Spleen (tissue), 11 donors: ENCODE results near the gene PSMG1. TPM values are rescaled to one million over a fixed set of nuclear protein-coding genes. Genes with fewer than 3 reads are reported as not detected.

Experiments used
- DNase-seq: peaks from one replicate; pipeline ENCODE4 v3.0.0-alpha.2; 2020
- H3K27ac ChIP-seq, 8 donors: fragments of 200-600 bp; sonication (generic) in 7 of 8; 1 replicate in 4 of 8; 2 replicates in 4 of 8; pipeline versions ENCODE4 v1.5.0 to v1.8.0; 2016 to 2021; ENCODE audit warnings: inconsistent platforms in 4 of 8, mild to moderate bottlenecking in 4 of 8, moderate library complexity in 1 of 8
- H3K27me3 ChIP-seq, 7 donors: fragments of 200-600 bp; sonication (generic) in 6 of 7; replicated peaks in 1 of 7; 1 replicate in 4 of 7; 2 replicates in 3 of 7; pipeline versions ENCODE4 v1.5.0 to v1.8.0; 2016 to 2021; ENCODE audit warnings: inconsistent platforms in 3 of 7, mild to moderate bottlenecking in 1 of 7
- H3K36me3 ChIP-seq, 6 donors: fragments of 200-600 bp; sonication (generic) in 5 of 6; 1 replicate in 4 of 6; 2 replicates in 2 of 6; pipeline versions ENCODE4 v1.5.0 to v1.8.0; 2016 to 2021; ENCODE audit warnings: inconsistent platforms in 2 of 6
- H3K4me1 ChIP-seq, 6 donors: fragments of 200-600 bp; sonication (generic) in 5 of 6; 1 replicate in 3 of 6; 2 replicates in 3 of 6; pipeline versions ENCODE4 v1.5.0 to v1.8.0; 2016 to 2021; ENCODE audit warnings: inconsistent platforms in 3 of 6
- H3K4me3 ChIP-seq, 8 donors: fragments of 200-600 bp; sonication (generic) in 7 of 8; 1 replicate in 4 of 8; 2 replicates in 4 of 8; pipeline versions ENCODE4 v1.5.0 to v1.8.0; 2016 to 2021; ENCODE audit warnings: inconsistent platforms in 4 of 8, mild to moderate bottlenecking in 4 of 8, moderate library complexity in 2 of 8
- H3K9me3 ChIP-seq, 8 donors: fragments of 200-600 bp; sonication (generic) in 7 of 8; 1 replicate in 4 of 8; 2 replicates in 4 of 8; pipeline versions ENCODE4 v1.5.0 to v1.8.0; 2016 to 2021; ENCODE audit warnings: inconsistent platforms in 4 of 8
- CTCF ChIP-seq, 11 experiments: fragments of 200-600 bp in 7 of 11; fragments of 450-650 bp in 4 of 11; sonication (generic) in 4 of 11; IDR thresholded peaks in 8 of 11; conservative IDR thresholded peaks in 3 of 11; 1 replicate in 7 of 11; 2 replicates in 4 of 11; pipeline versions ENCODE4 v1.4.0 to v1.8.0; 2016 to 2021; ENCODE audit warnings: antibody characterized with exemption in 11 of 11, inconsistent platforms in 4 of 11, mild to moderate bottlenecking in 1 of 11
- POLR2A ChIP-seq, 3 donors: fragments of 450-650 bp; IDR thresholded peaks; one replicate each; pipeline ENCODE4 v1.5.1; 2017; ENCODE audit warnings: antibody characterized with exemption in 3 of 3, mild to moderate bottlenecking in 1 of 3
- POLR2AphosphoS5 ChIP-seq, 3 donors: sonication (generic); formaldehyde crosslinking; IDR thresholded peaks; one replicate each; pipeline ENCODE4 v1.5.1; 2017; ENCODE audit warnings: antibody characterized with exemption in 3 of 3
- WGBS, 5 donors: extraction: QIAGEN DNeasy Blood & Tissue Kit in 3 of 5; methylation state at CpG; one replicate each; pipeline versions ENCODE4 v1.1.5 to v1.1.7; 2013 to 2018; 5-methylcytosine and 5-hydroxymethylcytosine counted together
- intact Hi-C: fragments of 100-400 bp; cut with DNase I; formaldehyde crosslinking; loops from one replicate; pipeline ENCODE4 v1.15.0; 2023; ENCODE audit warnings: low total_unique reads
- polyA plus RNA-seq, 3 donors: library from polyadenylated mRNA; stranded (reverse); fragments of 200-250 nt; gene quantifications; one replicate each; pipeline ENCODE4 v1.2.1, GENCODE V29; 2013
- total RNA-seq, 7 donors: library from RNA; depleted of rRNA in 3 of 7; stranded (reverse); fragments of >200 nt in 3 of 7; fragmentation: NEBNext Ultra II Directional in 4 of 7; extraction: Animal tissue kit (Norgen Biotek cat#: 25700) in 4 of 7; gene quantifications; one replicate each; pipeline versions ENCODE4 v1.1.0 to v1.2.1, GENCODE V29; 2016 to 2021
- donor health status: healthy with polysubstance abuse.
- donor health status: DM: no; HTN: no; CAD: no; lungs with moderate emphysema.
- donor health status: DM: no; HTN: no; CAD: no.
- donor health status: Bipolar disorder and iron deficiency.
- donor health status: healthy.
- donor health status: DM: no; HTN: no; CAD: no.
- donor health status: DM: yes; HTN: yes; CAD: no.

The PSMG1 gene
- total and polyA plus RNA-seq, 10 donors = 12.3 to 39.9 (median 19.1) TPM

GRCh38 chr21:39185157-39185556 is 1.9 kb upstream of the PSMG1 start:
- peaks cover 14 to 49% (median 27%) of the 10 kb centered on the region in 6 donors for H3K4me1 ChIP-seq
- 77 to 96% (median 92%) methylated on average over 2 of the region's 2 CpGs for WGBS, 5 donors
- intact Hi-C loops = no loop called here

GRCh38 chr21:39184050-39184980 is 1.1 kb upstream of the PSMG1 start:
- H3K27me3 ChIP-seq = no peaks in the 10 kb centered on the region
- H3K27ac ChIP-seq = peak overlapping the region; percentile 96 to 97 (median 96)

More at GRCh38 chr21:39185157-39185556, 1.9 kb upstream of the PSMG1 start:
- Histone ChIP-seq H3K36me3 (peaks cover 0 to 4% (median under 1%) of the 10 kb centered on the region in 6 donors), H3K27me3 (no peaks in the 10 kb centered on the region), H3K27ac (peak overlapping the region in 1 of 8 donors; percentile 97), H3K9me3 (no peaks in the 10 kb centered on the region), H3K4me3 (no peak overlapping the region)
- TF ChIP-seq CTCF (IDR thresholded peaks at IDR 0.05 in 8 of 11, conservative IDR thresholded peaks at IDR 0.05 in 3 of 11) = no peak
- no peak for TF ChIP-seq POLR2A (IDR thresholded peaks at IDR 0.05)
- TF ChIP-seq POLR2AphosphoS5 (IDR thresholded peaks at IDR 0.05) = no peak
- DNase-seq = no peak

GRCh38 chr21:39182484-39183271 is 573 bp downstream of the PSMG1 start:
- WGBS, 5 donors = 1 to 2% (median 1%) methylated on average over 29 to 51 of the region's 51 CpGs
- peaks cover 0 to 29% (median 6%) of the 10 kb centered on the region in 6 donors for H3K36me3 ChIP-seq
- H3K4me3 ChIP-seq = peak overlapping the region; percentile 78 to 97 (median 90)
- H3K27ac ChIP-seq = peak overlapping the region; percentile 96 to 97 (median 96)
- H3K27me3 ChIP-seq = no peaks in the 10 kb centered on the region
- DNase-seq = no peak
- peaks cover 14 to 56% (median 27%) of the 10 kb centered on the region in 6 donors for H3K4me1 ChIP-seq
- no peak for TF ChIP-seq POLR2AphosphoS5 (IDR thresholded peaks at IDR 0.05)
- no peak for TF ChIP-seq POLR2A (IDR thresholded peaks at IDR 0.05)
- TF ChIP-seq CTCF (IDR thresholded peaks at IDR 0.05 in 8 of 11, conservative IDR thresholded peaks at IDR 0.05 in 3 of 11) = no peak
- H3K9me3 ChIP-seq = no peaks in the 10 kb centered on the region
- intact Hi-C loops = no loop called here

More at GRCh38 chr21:39184050-39184980, 1.1 kb upstream of the PSMG1 start:
- WGBS, 5 donors = 3 to 4% (median 3%) methylated on average over 22 of the region's 22 CpGs
- intact Hi-C loops = no loop called here
- TF ChIP-seq POLR2A (IDR thresholded peaks at IDR 0.05) = no peak
- no peak for TF ChIP-seq CTCF (IDR thresholded peaks at IDR 0.05 in 8 of 11, conservative IDR thresholded peaks at IDR 0.05 in 3 of 11)
- peak in 1 of 3 donors; percentile 58 for TF ChIP-seq POLR2AphosphoS5 (IDR thresholded peaks at IDR 0.05)
- peaks cover 14 to 49% (median 27%) of the 10 kb centered on the region in 6 donors for H3K4me1 ChIP-seq
- peak overlapping the region; percentile 78 to 97 (median 90) for H3K4me3 ChIP-seq
- H3K36me3 ChIP-seq = peaks cover 0 to 12% (median 4%) of the 10 kb centered on the region in 6 donors
- H3K9me3 ChIP-seq = no peaks in the 10 kb centered on the region
- no peak for DNase-seq
